ENCODE data around the gene MIER2.

The MIER2 gene

DNA sequence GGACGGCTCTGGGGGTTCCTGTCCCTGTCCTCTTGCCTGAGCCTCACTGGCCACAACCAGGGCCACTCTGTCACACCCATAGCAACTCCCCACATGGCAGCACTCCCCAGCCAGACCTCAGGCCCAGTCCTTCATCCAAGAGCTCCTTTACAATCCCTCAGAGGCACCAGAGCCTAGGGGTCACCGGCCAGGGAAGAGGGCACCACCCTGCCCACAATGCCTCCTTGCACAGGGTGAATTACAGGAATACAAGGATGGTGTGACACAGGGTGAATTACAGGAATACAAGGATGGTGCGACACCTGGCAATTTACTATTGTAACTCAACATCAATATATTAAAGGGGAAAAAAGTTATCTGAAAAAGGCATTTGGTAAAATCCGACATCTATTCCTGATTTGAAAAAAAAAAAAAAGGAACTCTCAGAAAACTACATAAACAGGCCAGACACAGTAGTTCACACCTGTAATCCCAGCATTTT lies 16.5 kb downstream of the MIER2 start:
- DNase-seq = no peak

DNA sequence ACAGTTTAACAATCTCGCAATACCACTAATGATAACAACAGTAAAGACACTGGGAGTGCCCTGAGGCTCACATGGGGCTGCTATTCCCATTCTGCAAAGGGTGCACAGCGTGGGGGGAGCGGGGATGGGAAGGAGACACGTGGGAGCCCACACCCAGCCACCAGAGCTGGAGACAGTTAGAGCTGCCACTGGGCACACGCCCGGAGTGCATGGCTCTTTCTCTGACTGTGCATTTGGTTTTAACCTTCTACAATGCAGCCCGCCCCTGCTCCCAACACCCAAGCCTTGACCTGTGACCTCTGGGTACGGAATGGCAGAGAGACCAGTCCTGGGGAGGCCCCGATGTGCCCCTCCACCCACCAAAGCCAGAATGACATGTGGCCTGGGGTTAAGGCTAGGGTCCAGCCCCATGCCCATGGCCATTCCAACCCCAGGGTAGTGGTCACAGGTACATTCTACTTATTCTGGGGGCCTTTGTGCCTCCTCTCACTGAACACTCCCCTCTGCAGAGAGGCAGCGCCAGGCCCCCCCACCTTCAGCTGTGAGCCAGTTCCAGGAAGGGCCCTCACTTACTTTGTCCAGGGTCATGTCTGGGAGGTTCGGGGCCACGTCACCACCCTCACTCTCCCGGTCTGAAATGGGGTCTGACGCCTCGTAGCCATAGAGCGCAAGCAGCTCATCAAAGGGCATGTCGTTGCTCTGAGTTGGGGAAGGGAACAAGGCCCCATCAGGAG lies 17.1 kb downstream of the MIER2 start:
- no peak for DNase-seq

DNA sequence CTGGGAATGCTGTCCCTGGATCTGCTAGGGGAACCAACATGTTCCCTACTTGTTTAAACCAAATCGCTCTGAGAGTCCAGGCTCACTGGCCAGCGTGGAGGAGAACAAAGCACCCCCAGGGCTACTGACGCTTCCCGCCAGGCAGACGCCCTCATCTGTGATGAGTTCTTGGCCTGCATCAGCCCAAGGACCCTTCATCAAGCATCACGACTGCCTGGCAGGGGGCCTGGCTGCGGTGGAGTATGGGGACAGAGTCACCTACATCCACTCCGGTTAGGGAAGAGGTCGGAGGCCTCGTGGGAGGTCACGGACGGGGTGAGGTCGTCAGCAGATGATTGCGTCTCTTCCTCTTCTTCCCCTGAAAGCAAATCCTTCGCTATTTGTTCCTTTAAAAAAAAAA lies 17.7 kb downstream of the MIER2 start:
- no peak for DNase-seq

DNA sequence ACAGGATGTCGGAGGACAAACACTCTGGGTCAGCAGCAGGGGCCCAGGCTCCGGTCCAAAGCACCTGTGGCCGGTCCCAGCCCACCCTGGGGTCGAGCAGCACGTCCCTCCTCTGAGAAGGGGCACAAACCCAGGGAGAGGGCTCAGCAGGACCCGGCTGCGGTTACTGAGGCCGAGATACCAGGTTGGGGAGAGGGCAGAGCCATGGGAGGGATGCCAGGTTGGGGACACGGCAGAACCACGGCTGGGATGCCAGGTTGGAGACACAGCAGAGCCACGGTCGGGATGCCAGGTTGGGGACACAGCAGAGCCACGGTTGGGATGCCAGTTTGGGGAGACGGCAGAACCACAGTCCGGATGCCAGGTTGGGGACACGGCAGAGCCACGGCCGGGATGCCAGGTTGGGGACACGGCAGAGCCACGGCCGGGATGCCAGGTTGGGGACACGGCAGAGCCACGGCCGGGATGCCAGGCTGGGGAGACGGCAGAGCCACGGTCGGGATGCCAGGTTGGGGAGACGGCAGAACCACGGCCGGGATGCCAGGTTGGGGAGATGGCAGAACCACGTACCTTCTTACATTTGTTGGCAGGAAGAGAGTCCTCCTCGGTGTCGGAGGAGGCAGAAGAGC lies 18.5 kb downstream of the MIER2 start:
- no peak for DNase-seq

DNA sequence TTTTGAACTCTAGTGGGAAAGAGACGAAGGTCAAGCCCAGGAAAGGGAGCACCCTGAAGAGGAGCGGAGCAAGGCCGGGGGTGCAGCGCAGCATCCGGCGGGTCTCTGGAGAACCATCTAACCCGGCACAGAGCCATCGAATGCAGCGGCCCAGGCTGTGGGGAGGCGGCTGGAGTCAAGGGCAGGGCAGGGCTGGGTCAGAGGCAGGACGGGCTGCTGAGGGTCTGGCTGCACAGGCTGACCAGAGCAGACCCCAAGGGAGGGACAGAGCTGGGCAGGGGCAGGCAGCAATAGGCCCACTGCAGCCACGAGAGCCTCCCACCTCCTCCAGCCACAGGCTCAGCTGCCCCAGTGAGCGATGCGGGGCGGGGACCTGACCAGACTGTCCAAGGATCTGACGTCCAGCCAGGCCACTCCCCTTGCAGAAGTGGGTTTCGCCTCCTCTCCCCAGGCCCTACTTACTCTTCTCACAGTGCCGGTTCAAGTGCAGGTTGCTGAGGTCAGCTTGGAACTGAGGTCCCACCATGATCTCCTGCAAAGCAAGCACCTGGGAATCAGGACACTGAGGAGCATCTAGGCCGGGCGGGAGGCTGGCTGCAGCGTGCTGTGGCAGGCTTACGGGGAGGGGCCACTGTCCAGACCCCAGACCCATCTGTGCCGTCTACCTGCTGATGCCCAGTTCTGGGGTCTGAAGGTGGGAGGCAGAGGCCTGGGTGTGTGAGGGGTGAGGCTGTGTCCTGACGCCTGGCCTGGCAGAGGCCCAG lies 19.2 kb downstream of the MIER2 start:
- no peak for DNase-seq

DNA sequence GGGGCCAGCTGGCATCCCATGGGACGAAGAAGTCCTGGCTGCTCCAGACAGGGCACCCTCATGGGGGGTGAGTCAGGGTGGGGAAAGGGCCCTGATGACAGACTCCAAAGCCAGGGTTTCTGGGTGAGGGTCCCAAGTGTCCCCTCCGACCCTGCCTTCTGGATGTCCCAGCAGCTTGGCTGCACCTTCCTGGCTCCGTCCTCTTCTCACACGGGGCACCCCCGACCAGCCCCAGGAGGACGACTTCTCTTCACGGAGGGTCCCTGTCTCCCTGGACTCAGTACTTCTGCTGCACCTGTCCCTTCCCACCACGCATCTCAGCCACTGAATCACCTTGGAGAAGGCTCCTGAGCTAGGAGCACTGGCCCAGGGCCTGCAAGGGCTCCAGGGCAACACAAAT lies 19.9 kb downstream of the MIER2 start:
- no peak for DNase-seq

DNA sequence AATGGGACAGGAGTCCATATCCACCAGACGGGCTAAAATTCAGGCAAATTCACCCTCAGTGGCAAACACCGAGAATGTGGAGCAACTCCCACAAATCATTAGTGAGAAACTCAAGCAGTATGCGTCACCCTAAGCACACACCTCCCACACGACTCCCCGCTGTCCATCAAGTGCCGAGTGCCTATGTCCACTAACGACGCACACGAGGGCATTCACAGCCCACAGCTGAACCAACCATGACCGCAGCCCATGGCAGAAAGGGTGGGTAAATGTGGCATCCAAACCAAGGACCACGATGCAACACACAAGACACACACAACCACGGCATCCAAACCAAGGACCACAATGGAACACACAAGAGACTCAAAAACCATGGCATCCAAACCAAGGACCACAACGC lies 22.0 kb downstream of the MIER2 start:
- no peak for DNase-seq

DNA sequence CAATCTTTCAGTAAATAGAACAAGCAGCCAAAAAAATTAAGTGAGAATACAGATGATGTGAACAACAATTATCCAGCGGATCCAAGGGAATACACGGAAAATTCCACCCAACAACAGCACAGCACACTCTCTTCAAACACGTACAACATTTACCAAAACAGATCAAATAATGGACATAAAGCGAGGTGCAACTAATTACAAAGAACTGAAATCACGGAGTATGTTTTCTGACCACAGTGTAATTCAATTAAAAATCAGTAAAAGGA lies 26.2 kb downstream of the MIER2 start:
- DNase-seq = no peak

DNA sequence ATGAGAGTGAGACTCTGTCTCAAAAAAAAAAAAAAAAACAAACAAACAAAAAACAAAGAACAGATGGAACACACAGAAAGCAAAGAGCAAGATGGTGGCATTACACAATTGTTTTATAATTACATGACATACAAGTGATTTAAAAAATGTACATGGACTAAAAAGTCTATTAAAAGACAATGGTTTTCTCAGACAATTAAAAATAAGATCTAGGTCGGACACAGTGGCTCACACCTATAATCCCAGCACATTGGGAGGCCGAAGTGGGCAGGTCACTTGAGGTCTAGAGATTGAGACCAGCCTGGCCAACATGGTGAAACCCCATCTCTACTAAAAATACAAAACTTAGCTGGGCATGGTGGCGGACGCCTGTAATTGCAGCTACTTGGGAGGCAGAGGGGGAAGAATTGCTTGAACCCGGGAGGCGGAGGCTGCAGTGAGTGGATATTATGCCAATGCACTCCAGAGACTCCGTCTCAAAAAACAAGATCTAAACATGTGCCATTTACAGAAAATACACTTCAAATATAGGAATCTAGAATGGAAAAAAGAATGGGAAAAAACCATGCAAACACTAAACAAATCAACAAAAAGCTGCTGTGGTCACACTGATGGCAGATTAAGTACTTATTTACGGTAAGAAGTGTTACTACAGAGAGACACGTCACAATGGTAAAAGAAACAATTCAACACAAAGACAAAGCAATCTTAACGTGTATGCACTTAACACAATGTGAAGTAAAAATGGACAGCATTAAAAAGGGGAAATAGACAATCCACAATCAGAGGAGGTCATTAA lies 26.7 kb downstream of the MIER2 start:
- DNase-seq = no peak

DNA sequence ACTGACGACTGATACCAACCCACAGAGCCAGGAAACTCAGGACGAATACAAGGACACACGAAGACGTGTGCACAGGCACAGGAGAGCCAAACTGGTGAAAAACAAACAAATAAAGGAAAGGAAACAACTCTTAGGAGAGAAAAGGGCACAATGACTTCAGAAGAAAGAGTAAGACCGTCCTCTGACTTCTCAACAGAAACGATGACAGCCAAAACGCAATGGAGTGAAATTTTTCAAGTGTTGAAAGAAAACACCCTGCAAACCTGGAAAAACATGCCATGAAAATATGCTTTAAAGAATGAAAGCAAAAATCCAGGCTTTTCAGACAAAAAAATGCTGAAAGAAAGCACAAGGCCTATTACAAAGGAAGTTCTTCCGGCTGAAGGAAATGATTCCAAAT lies 28.8 kb downstream of the MIER2 start:
- no peak for DNase-seq

DNA sequence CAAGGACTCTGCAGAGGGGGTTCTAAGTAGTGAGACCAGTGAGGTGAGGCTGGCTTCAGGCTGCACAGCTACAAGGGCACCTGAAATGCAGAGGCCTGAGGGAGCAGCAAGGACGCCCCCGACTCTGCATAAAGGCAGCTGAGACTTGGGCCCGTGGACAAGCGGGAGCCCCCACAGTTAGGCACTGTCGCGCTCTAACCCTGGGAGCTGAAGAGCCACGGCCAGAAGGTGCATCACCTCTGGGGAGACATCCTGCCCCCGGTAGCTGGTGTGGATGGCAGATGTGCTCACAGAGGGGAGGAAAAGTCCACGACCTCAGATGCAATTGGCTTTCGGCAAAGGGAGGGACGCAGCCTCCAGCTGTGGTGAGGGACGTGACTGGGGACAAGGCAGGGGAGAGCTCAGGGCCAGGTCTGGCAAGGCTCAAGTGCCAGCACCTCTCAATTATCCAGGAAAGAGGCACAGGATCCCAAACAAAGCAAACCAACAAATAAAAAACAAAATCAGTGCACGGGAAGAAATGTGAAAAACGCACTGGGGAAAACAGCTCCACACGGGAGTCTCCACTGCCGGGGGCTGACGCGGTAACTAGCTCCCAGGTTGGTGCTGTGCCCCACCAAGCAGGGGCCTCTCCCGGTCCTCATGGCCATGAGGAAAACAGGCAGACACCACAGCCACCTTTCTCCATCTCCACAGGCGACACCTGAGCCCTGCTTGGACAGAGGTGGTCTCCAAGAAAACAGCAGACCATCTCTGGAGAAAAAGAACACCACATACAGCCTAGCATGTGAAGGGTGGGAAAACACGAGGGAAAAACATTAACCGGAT lies 30.4 kb downstream of the MIER2 start:
- no peak for DNase-seq

DNA sequence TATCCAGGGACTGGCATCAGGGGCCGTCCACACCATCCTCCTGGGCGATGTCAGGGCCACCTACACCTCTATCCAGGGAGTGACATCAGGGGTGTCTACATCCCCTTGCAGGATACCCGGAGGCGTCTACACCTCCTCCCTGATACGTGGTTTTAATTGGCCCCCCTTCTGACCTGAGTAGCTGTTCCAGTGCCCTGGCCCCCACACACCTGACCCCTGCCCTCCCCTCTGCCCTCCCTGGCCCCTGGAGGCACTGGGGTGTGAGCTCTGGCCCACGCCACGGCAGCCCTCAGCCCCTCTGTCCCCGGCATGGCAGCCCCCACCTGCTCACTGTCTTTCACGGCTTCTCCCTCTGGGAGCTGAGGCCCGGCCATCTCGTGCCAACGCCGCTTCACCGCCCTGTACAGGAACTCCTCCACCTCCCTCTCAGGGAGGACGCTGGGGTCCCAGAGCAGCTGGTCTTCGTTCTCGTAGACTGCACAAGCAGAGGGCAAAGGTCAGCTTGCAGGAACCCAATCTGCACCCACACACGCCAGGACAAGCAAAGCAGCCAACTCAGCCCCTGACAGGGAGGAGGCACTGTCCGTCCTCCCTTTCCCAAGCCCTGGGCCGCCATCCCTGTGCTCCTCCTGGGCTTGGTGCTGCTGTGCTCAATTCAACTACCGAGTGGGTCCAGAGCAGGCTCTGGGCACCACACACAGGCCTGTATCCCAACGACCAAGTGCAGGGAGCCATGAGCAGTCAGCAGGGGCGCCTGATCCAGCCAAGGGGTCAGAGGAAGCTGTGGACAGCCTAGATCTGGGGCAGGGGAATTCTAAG lies 31.2 kb downstream of the MIER2 start:
- no peak for DNase-seq

DNA sequence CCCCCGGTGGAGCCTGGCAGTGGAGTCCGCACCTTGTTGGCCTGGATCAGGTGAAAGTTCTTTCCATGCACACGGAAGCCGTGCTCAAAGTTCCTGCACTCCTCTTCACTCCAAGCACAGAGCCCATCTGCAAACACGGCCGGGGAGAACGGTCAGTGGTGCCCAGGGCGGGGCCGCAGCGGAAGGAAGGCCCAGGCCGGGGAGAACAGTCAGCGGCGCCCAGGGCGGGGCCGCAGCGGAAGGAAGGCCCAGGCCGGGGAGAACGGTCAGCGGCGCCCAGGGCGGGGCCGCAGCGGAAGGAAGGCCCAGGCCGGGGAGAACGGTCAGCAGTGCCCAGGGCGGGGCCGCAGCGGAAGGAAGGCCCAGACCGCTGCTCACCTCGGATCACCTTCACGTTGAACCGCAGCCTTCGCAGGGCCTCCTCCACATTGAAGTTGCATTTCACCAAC lies 32.8 kb downstream of the MIER2 start:
- DNase-seq = no peak

DNA sequence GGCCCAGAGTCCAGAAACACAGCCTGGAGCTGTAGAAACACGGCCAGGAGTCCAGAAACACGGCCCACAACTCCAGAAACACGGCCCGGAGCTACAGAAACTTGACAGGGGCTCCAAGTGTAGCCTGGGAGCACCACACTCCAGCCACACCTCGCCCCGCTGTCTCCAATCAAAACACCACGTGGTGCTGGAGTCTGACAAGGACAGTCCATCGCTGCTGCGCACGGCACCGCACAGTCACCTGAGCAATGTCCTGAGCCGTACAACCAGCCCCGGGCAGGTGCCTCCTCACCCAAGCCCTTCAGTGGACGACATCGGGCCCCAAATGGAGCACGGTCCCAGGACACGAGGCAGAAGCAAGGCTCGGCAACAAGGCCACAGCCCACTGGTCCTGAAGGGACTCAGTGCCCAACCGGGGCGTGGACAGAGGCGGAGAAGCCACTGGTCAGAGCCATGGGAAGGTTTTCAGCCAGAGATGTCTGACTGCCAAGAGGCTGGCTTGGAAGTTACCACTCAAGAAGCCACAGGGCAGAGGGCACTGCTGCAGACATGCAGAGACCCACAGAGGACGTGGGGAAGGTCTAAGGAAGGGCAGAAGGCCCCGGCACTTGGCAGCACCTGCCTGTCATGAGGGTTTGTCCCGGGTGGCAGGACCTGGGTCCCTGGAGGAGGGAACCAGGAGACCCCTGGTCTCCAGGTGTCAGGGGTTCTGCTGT lies 33.7 kb downstream of the MIER2 start:
- no peak for DNase-seq

DNA sequence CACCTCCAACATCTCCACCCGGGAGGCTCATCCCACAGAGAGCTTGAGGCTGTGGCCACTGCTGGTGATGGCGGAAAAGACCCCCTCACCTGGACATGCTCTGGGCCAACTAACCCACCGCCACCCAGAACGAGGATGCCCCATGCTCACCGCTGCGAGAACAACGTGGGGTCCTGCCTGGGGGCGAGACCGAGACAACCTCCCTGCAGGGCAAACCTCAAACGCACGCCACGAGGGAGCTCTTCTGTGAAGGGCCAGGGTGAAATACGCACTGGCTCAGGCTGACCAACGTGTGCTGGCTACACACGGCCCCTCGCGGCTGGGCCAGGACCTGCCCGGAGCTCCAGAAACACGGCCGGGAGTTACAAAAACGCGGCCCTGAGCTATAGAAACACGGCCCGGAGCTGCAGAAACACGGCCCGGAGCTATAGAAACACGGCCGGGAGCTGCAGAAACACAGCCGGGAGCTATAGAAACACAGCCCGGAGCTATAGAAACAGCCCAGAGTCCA lies 34.4 kb downstream of the MIER2 start:
- DNase-seq = no peak

DNA sequence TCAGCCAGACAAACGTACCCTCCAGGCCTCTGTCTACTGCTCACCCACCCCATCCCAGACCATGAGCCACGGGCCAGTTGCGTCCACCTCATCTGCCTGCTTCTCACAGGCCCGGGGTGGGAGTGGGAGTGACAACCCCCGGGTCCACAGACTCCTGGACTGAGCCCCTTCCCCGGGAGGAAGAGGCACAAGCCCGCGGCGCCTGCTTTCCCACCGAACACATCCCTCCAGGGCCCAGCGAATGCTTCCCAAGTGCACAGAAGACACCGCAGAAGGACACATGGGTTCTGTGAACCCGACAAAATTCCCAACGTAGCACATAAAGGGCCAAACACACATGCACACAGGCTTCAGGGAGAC lies 35.4 kb downstream of the MIER2 start:
- DNase-seq = no peak

DNA sequence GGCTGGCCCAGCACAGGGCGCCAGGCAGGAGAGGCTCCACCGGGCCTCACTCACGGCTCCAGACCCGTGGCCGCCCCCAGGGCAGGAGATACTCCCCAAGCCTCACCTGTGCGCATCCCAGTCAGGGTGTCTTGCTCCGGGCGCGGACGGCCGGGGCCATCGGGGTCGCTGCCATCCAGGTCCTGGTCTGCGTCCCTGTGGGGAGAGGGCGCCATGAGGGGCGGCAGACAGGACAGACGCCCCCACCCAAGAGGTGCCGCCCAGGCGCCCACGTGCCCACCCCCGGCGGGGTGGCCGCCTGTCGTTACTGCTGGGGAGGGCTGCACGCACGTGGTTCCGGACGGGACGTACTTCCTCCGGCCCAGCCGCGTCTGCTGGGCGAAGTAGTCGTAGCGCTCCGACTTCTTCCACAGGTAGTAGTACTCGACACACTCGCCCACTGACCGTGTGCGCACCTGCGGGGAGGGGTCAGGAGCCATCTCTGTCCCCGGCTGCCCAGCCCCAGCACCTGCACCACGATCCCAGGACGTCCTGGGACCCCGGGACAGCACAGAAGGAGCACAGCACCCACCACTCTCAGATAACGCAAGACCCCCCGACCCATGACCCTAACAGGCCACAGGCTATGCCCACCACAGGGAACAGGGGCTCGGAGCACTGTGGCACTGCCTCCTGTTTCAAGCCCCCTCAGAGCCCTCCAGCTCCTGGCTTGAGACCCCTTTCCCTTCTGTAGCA lies 36.0 kb downstream of the MIER2 start:
- no peak for DNase-seq

DNA sequence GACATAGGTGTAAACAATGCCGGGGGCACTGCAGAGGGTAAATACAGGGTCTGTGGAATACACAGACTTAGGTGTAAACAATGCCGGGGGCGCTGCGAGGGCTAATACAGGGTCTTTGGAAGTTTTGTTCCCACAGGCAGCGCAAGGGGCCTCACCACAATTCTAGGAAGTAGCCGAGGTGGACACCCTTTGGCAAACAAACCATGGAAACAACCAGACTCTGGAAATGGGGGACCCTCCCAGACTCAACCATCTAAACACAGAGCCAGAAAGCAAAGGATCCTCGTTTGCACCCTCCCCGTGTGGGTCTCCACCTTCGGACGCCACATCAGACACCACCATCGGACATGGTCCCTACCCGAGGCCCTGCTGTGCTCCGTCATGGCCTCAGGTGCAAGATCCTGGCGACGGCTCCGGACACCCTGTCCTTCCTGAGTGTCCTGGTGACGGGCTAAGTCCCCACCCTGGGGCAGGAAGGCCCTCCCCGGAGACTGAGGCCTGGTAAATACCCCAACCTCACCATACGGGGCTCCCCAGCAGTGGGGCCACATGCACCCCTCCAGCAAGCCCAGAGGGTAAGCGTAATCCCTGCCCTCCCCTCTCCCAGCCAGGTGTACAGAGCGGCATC lies 36.7 kb downstream of the MIER2 start:
- DNase-seq = no peak

DNA sequence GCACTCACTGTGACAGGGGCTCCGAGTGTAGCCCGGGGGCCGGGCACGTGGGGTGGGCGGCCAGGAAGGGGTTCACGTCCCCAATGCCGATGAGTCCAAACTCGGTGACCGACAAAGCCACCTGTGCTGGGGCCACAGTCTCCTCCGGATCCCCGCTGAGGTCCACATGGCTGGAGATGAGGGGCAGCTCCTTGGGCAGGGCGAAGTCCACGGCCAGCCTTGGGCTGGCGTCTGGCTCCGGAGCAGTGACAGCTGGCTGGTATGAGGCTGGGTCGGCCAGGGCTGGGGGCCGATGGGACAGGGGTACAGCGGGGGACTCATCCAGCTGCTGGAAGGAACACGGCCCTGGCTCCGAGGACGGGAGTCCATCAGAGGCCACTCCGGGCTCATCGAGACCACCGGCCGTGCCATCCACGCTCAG lies 37.5 kb downstream of the MIER2 start:
- DNase-seq = no peak

All from activated gamma-delta T cell (primary cell).